ENCODE measurements around the gene CCDC24.

- no peak for TF ChIP-seq POLR2AphosphoS5 (IDR thresholded peaks at IDR 0.05; ENCODE audit: borderline replicate concordance, low read depth, low read length)
- TF ChIP-seq EZH2 (IDR thresholded peaks at IDR 0.05), result no peak
Measured at GRCh38 chr1:44016041-44016889, 24.9 kb downstream of the CCDC24 start.

Measured in SK-N-MC (cell line).